ENCODE data around the gene VAC14.

The VAC14 gene

GRCh38 chr16:70769761-70770160 lies 31.2 kb downstream of the VAC14 start (continued):
- TF ChIP-seq ZNF248 (tag by site-specific recombination; IDR thresholded peaks at IDR 0.05) (no peak), ZNF544 (tag by site-specific recombination; IDR thresholded peaks at IDR 0.05) (no peak)

- ChIA-PET POLR2A (no interaction called here), CTCF (interaction anchor here (0.7 to 2.5 kb wide), 2 partner anchors 11 to 117 kb away, joined by 3 to 18 read pairs; no protein-coding TSS in a partner anchor)
- TF ChIP-seq BCL6B (tag by site-specific recombination; IDR thresholded peaks at IDR 0.05) (no peak), KLF10 (tag by site-specific recombination; IDR thresholded peaks at IDR 0.05) (no peak)
- no peak overlapping the region for H3K27ac ChIP-seq (ENCODE audit: extremely low read depth, low read depth, low read length)
- peaks cover 0 to 51% of the 10 kb centered on the region in 2 experiments; a peak in 2 of 3 replicates for H3K36me3 ChIP-seq (ENCODE audit: control insufficient read depth in 2 of 2, insufficient read depth in 1 of 2, low read length in 2 of 2)
- H3K4me1 ChIP-seq (ENCODE audit: control insufficient read depth, insufficient read depth, low read length), result no peaks in the 10 kb centered on the region
- H3K9me3 ChIP-seq (ENCODE audit: control insufficient read depth, insufficient read depth, low read depth, low read length), result no peaks in the 10 kb centered on the region
- H3K4me3 ChIP-seq (ENCODE audit: low read depth, low read length), result no peak overlapping the region
Measured at GRCh38 chr16:70769131-70769530, 31.8 kb downstream of the VAC14 start.

GRCh38 chr16:70768203-70768580 lies 32.8 kb downstream of the VAC14 start:
- no peak overlapping the region for H3K27ac ChIP-seq (ENCODE audit: extremely low read depth, low read depth, low read length)
- no peaks in the 10 kb centered on the region for H3K4me1 ChIP-seq (ENCODE audit: control insufficient read depth, insufficient read depth, low read length)
- no peak for TF ChIP-seq ZBTB17 (tag by site-specific recombination; IDR thresholded peaks at IDR 0.05)
- no peak for TF ChIP-seq ZNF24 (tag by site-specific recombination; IDR thresholded peaks at IDR 0.05)
- no peak for TF ChIP-seq ZNF692 (tag by site-specific recombination; IDR thresholded peaks at IDR 0.05)
- no peak for TF ChIP-seq KLF10 (tag by site-specific recombination; IDR thresholded peaks at IDR 0.05)
- TF ChIP-seq ZNF843 (tag by site-specific recombination; IDR thresholded peaks at IDR 0.05), result no peak
- no peak for TF ChIP-seq ZNF791 (tag by site-specific recombination; IDR thresholded peaks at IDR 0.05)
- TF ChIP-seq ZNF302 (tag by site-specific recombination; IDR thresholded peaks at IDR 0.05; ENCODE audit: low read depth), result no peak
- TF ChIP-seq ZNF571 (tag by site-specific recombination; IDR thresholded peaks at IDR 0.05), result no peak
- no peak for TF ChIP-seq SCRT2 (tag by site-specific recombination; IDR thresholded peaks at IDR 0.05)
- no peak for TF ChIP-seq ZBTB11 (tag by site-specific recombination; conservative IDR thresholded peaks at IDR 0.05; ENCODE audit: low read depth)
- TF ChIP-seq PATZ1 (tag by site-specific recombination; IDR thresholded peaks at IDR 0.05), result no peak
- TF ChIP-seq ZNF830 (tag by site-specific recombination; IDR thresholded peaks at IDR 0.05; ENCODE audit: low read depth), result no peak
- TF ChIP-seq ZNF704 (tag by site-specific recombination; IDR thresholded peaks at IDR 0.05), result no peak
- no peak for TF ChIP-seq PRDM6 (tag by site-specific recombination; IDR thresholded peaks at IDR 0.05)
- no peak for TF ChIP-seq ZFP41 (tag by site-specific recombination; IDR thresholded peaks at IDR 0.05; ENCODE audit: borderline replicate concordance)
- TF ChIP-seq ZNF707 (tag by site-specific recombination; IDR thresholded peaks at IDR 0.05), result no peak
- TF ChIP-seq ATF2 (tag by site-specific recombination; IDR thresholded peaks at IDR 0.05; ENCODE audit: low read depth), result no peak
- no peak for TF ChIP-seq SP3 (tag by site-specific recombination; IDR thresholded peaks at IDR 0.05)
- no peaks in the 10 kb centered on the region for H3K9me3 ChIP-seq (ENCODE audit: control insufficient read depth, insufficient read depth, low read depth, low read length)
- ChIA-PET CTCF (interaction anchor here (0.6 to 1.4 kb wide), 2 partner anchors 53 to 951 kb away, joined by 3 to 6 read pairs; no protein-coding TSS in a partner anchor), POLR2A (no interaction called here)
- peaks cover 0 to 50% of the 10 kb centered on the region in 2 experiments; a peak in 2 of 3 replicates for H3K36me3 ChIP-seq (ENCODE audit: control insufficient read depth in 2 of 2, insufficient read depth in 1 of 2, low read length in 2 of 2)
- H3K4me3 ChIP-seq (ENCODE audit: low read depth, low read length), result no peak overlapping the region

Data from HEK293 (cell line).